GM20431 (cell line): Measurements from ENCODE around the gene RBP4.
"Not testable (repeated sequence)": the region's sequence is repeated elsewhere in the genome, so short reads cannot be mapped to it uniquely, and the experiment has no call there.

Experiments
- in situ Hi-C: fragments of 300-500 bp; cut with MseI, MboI; formaldehyde crosslinking; loops from one replicate; pipeline ENCODE4 v1.15.0; 2020; ENCODE audit warnings: low sequenced_read_pairs; ENCODE audit not compliant: unreplicated experiment

RBP4 gene

DNA sequence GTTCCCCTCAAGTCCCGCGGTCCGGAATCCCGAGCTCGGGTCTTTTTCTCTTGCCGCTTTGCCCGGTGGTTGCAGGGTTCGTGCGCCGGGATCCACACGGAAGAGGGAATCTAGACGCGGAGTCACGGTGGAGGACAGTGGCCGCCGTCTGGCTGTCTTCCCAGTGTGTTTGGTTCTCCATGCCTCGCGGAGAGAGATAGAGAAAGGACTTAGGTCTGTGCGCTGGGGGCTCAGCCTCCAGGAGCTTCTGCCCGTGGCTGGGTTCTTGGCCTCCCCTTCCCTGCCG, 33.0 kb downstream of the RBP4 start:
- in situ Hi-C loops, result no loop called here

DNA sequence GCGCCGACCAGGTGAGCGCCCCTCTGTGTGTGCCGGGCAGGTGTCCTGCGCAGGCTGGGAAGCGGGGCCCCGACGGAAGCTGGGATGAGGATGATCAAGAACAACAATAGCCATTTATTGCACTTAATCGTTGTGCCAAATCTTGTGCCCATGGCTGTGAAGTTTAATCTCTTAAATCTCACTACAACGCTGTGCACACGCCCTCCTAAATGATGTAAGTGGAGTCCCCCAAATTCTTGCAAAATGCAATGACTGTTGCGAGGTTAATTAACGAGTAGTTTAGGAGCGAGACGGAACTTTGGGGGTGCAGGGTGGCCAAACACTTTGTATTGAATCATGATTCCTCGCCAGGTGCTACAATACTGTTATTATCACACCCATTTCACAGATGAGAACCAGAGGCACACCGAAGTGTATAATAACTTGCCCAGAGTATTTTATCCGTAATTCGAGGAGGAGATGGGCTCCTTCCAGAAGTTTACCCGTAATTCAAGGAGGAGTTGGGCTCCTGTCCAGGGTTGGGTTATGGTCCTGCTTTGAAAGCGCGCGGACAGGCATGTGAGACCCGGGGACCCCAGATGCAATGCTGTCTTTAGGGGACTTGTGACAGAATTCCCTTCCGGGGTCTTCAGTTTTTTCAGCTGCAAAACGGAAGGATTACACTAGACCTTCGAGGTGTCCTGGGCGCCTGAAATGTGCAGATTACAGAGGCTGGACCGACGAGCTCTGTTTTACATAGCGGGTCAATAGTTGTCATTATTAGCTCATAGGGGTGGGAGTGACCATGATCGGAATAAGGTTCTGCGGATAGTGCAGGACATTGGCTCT, 33.5 kb downstream of the RBP4 start:
- in situ Hi-C loops, result no loop called here

DNA sequence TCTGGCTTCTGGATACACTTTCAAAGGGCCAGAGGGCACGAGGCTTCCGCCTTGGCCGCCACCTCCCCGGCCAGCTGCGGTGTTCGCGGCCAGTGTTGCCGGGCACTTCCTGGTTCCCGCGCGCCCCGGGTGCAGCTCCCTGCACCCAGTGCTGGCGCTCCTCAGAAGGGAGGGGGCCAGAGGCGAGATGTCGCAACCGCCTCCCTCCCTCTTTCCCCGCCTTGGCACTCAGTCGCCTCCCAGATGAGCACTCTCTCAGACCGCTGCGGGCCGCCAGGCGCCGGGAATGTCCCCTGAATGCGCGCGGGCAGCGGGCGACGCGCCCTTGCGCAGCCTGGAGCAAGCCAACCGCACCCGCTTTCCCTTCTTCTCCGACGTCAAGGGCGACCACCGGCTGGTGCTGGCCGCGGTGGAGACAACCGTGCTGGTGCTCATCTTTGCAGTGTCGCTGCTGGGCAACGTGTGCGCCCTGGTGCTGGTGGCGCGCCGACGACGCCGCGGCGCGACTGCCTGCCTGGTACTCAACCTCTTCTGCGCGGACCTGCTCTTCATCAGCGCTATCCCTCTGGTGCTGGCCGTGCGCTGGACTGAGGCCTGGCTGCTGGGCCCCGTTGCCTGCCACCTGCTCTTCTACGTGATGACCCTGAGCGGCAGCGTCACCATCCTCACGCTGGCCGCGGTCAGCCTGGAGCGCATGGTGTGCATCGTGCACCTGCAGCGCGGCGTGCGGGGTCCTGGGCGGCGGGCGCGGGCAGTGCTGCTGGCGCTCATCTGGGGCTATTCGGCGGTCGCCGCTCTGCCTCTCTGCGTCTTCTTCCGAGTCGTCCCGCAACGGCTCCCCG, 34.4 kb downstream of the RBP4 start, which contains the start of gene FFAR4:
FFAR4 (plus strand) TSS at position 231 of the 842 bp plus-strand sequence; CDS start at position 287, 56 bp downstream.
- in situ Hi-C loops, result no loop called here

DNA sequence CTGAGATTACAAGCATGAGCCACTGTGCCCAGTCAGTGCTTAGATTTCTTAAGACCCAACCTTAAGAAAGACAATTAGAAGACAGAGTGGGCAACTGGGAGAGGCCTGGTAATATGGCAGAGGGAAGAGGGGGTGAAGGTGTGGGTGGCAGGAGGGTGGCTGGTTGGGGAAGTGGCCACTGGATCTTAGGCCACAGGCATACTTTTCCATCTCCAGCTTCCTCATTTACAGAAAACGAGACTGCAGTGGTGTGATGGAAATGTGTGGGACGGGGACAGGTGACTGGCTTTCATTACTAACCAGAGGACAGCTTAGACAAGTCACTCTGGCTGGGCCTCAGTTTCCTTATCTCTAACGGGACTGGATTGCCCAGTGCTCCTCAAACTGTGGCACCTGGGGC, 35.6 kb downstream of the RBP4 start:
- in situ Hi-C loops, result no loop called here

DNA sequence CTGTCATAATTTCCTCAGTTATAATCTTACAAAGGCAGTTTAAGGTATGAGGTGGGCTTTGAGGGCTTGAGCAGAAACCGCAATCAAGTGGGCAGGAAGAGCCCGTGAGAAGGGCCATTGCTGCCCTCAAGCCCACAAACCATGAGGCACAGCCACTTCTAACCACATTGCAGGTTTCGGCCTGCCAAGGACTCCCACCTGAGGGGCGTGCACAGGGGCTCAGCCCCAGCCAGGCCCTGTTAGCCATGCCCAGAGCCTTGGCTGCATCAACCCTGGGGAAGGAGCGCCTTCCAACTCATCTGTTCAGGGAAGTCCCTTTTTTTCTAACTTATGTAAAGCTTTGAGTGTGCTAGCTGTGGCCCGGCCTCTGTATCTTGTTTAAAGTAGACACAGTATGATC, 40.5 kb downstream of the RBP4 start:
- in situ Hi-C loops, result no loop called here

DNA sequence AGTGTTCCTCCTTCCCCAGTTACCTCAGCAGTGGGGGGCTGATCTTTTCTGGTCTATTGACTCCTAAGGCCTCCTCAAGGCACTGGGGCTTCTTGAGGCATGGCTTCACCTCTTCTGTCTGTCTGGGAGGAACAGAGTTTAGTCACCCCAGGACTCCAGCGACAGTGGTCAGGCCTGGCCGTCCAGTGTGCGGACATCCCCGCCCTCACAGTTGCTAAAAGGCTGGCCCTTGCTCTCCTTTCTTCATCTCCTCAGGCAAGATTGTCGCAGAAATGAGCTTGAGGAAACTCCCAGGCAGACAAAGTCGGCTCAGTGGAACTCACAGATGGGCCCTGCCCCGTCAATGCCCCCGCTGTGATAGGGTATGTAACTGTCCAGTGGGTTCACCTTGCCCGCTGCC, 41.5 kb downstream of the RBP4 start:
- in situ Hi-C loops, result no loop called here

DNA sequence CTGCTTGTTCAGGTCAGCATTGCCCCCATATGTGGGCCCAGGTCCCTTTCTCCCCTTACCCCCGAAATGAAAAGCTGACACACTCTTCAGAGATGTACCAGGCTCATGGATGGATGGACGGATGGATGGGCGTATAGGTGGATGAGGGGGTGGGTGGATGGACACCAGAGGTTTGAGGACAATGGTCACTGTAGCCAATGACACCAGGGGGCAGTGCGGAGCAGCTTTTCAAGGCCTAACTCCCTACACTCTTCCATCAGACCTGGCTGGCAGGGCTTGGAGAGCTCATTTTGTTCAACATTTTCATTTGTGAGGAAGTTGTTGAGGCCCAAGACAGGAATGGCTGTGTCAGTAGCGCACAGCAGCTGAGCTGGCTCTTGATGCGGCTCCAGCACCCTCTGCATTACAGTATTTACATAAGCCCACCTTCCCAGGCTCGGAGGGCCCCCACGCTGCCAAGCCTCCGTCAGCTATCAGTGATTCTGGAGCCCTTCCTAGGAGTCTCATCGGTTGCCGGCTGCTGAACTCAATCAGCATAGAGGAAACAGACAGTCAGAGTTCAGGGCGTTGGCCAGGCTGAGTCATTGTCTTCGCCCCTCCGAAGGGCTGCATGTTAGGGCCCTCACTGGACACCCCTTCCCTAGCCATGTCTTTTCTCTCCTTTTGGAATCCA, 46.1 kb downstream of the RBP4 start:
- in situ Hi-C loops, result no loop called here

DNA sequence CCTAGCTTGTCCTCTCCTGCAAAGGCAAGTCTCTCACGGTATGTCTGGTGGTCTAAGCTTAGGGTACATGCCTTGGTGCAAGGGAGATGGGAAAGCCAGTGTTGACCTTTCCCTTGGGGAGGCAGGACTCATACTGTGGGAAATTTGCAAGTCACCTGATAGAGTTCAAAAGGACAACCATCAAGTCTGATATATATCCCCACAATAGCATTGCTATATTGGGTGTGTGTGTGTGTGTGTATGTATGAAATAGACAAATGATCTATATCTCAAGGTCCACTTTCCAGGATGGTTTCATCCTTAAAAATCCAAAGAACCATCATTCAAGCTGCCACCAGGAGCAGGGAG, 46.7 kb downstream of the RBP4 start:
- in situ Hi-C loops, result no loop called here

DNA sequence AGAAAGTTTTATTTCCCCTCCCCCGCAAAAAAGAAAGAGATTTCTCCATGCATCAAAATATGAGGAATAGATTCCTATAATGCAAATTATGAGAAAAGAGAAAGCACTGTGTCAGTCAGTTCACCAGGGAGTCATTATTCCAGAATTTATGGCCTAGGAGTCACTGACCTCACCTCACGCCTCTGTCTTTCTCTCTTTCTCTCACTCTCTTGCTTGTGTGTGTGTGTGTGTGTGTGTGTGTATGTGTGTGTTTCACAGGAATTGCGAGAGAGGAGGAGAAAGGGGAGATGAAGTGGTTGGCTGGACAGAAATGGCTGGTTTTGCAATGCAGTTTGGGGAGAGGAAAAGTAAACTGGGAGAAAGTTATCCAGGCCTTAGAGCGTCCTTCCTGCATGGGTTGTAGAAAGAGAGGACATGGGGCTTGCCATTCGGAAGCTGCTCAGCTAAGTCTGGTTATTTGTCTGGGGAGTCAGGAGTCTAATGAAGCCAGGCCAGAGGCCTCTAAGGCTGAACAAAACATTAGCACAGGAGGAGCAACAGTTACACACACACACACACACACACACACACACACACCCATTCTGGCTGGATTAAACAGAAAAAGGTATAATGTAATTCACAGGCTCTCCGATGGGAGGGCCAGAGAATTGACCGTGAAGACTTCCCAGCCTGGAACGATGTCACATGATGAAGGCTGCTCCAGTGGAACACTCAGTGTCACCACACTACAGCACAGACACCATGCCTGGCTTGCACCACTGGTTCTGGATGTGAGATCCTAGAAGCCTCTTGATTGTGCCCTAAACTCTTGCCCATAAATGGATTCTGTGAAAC, 47.3 kb downstream of the RBP4 start:
- in situ Hi-C loops, result no loop called here

DNA sequence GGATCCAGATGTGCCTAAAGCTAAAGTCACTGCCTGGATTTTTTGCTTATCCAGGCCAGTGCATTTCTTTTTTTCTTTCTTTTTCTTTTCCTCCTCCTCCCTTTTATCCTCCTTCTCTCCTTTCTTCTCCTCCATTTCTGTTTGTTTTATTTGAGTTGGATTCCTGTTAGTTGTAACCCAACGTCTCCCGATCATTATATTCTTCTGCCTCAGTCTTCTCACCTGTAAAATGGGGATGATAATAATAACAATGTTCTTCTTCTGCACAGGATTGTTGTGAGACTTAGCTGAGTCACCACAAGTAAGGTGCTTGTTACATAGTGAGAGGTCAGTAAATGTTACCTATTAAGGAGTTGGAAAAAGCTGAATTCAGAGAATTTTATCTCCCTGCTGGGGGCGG, 48.3 kb downstream of the RBP4 start:
- in situ Hi-C loops, result no loop called here

DNA sequence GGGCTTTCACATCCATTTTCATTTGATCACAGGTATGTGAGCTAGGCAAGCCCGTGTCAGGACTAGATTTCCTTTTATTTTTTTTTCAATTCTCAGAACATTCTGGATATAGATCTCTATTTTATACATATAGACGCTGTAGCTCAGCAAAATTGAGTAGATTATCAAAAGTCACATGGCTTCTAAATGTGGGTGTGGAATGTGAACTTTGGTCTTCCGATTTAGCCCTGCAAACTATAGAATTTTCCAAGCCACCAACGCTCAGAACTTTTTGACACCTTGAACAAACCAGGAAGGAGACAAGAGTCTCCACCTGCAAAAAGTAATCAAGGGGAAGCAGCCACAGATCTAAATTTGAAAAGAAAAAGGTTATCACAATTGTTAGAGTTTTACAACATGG, 50.4 kb downstream of the RBP4 start:
- in situ Hi-C loops, result no loop called here

DNA sequence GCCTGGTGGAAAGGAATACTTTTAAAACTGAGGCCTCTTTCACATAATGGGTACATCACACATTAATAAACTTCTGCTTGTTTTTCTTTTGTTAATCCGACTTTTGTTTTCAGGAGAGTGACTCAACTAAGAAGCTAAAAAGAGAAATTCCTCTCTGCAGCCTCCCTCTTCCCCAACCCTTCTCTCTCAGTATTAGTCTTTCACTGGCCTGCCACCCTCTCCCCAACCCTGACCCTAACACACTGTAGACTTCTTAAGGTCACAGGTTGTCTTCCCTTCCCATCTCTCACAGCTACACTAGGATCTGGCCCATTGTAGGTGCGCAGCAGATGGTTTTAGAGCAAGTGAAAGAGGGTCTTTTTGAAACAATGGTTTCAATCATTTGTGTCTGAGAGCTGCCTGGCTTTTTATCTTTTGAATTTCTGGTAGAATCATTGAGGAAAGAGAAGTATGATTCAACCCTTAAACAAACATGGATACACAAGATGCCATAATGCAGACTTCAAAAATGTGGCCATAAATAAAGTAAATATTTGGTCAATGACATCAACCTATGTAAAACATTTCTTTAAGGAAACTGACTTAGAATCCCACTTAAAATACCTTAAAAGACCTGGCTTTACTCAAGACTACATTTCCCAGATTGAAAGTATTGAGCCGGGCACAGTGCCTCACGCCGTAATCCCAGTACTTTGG, 52.5 kb downstream of the RBP4 start:
- in situ Hi-C loops, result no loop called here

DNA sequence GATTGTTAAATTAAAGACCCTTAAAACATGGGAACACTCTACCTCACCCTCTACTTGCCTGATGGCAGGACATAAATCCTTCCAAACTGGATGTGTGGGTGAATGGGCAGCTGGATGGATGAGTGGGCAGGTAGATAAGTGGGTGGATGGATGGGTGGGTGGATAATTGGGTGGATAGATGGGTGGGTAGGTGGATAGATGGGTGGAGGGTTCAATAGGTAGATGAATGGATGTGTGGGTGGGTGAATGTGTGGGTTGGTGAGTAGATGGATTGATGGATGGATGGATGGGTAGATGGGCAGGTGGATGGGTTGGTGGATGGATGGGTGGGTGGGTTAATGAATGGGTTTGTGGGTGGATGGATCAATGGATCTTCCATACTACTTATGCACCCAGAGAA, 53.5 kb downstream of the RBP4 start:
- in situ Hi-C loops, result no loop called here

DNA sequence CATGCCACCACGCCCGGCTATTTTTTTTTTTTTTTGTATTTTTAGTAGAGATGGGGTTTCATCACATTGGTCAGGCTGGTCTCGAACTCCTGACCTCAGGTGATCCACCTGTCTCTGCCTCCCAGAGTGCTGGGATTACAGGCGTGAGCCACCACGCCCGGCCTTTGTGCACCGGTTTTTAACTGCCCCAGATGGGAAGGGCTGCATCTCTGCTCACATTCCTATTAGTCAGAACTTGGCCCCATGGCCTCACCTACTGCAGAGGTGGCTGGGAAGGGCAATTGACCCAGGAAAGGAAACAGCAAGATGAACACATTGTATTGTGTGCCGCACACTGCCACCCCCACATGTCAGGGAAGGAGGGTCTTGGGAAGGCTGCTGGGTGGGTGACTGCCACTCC, 54.0 kb downstream of the RBP4 start:
- in situ Hi-C loops, result not testable (repeated sequence)

DNA sequence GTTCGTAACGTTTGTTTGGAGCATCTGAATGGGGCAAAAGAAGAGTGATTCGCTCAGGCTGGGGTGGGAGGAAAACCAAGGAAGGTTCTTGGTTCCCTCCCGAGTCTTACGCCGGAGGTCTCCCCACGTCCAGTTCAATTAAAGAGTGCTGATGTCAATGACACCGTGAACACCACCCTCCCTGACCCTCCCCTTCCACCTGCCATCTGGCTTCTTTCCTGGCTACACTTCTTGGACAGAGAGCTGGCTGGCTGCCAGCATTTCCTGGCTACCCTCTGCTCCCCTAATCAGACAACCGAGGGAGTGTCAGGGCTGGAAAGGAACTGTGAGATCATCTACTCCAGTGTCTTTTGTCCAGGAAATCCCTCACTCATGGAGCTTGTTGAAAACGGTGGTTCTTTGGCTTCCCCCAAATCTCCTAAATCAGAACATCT, 58.7 kb downstream of the RBP4 start:
- in situ Hi-C loops, result no loop called here
